HG03135 (cell line): ENCODE measurements around the gene MORN2.
A peak's percentile ranks its signal among the peaks of the same experiment; 100 is the strongest.

ENCODE experiments used
- ATAC-seq: cut with Tn5 transposase; IDR thresholded peaks from one replicate; pipeline ENCODE4 v1.9.1; 2021; ENCODE audit warnings: mild to moderate bottlenecking, moderate library complexity; ENCODE audit not compliant: unreplicated experiment

Gene MORN2

DNA sequence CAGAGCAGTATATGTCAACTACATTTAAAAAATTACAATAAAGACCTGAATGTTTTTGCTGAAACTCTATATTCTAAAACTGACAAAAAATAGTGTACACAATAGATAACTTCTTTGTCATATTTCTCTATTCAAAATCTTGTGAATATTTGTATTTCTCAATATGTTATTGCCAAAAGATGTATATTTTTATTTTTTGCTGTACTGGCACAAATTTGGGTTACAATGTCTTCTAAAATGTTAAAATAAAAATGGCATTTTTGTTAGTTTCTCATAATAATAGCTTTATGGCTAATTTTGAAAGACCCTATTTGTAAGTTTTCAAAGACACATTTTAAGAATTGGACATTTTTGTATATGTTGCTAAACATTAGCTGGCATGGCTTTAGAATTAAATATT, 13.3 kb downstream of the MORN2 start:
- ATAC-seq = no peak

GRCh38 chr2:38889575-38889974, 13.8 kb downstream of the MORN2 start, which contains the start of gene ARHGEF33:
TSS of gene ARHGEF33 (plus strand) at chr2:38889875. CDS start at chr2:38919448, 29,573 bp downstream.
- no peak for ATAC-seq

DNA sequence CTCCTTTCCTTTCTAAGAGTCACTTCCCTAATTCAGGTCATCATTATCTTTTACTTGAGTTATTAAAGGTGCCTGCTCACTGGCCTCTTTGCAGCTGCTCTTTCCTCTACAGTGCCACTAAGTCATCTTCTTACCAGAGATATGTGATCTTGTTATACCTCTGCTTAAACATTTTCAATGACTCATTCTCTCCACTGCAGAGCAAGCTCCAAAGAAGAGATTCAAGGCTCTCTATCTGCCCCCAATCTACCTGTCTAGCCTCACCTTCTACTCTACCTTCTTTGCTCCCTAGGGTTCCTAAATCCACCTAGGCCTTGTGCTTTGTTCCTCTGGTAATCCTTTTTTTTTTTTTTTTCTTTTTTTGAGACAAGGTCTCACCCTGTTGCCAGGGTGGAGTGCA, 17.0 kb downstream of the MORN2 start:
- no peak for ATAC-seq

DNA sequence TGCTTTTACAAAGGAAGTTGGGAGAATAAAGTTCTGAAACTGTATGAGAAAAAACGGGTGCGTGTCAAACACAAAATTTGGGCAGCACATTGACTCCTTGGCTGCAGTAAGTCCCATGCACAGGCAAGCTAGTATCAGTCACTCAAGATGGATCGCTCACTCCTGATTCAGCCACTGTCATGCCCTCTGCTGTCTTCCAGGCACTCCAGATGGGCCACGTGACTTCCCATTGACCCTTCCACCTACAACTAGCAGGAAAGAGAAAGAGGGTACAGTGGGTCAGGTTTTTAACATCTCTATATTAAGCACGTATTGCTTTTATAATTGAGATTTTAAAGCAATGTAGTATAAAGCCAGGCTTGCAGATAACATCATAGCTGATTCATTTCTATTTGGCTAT, 22.5 kb downstream of the MORN2 start:
- ATAC-seq = no peak

DNA sequence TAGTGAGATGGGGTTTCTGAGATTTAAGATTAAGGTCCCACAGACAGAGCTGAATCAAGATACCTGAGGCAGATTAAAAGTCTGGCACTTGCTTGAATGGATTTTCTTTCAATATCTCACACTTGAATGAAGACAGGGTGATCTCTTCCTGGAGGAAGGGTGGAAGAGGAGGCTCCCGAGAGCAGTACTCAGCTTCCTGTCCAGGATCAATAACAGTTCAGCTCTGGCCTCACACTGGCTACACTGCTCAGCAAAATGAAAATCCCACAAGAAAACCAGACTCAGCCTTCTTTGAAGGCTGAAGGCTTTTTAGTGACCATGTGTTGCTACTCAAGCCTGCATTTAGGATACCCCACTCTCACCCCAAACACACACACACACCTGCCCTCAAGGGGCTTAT, 24.9 kb downstream of the MORN2 start:
- ATAC-seq = no peak

GRCh38 chr2:38905251-38905650, 29.5 kb downstream of the MORN2 start:
- no peak for ATAC-seq

- no peak for ATAC-seq
These were observed 31.5 kb downstream of the MORN2 start for GRCh38 chr2:38907242-38907641.

- ATAC-seq = peak; percentile 82
These were observed 32.2 kb downstream of the MORN2 start for GRCh38 chr2:38907743-38908562.

- ATAC-seq = no peak
These were observed 34.1 kb downstream of the MORN2 start for GRCh38 chr2:38909872-38910271.

DNA sequence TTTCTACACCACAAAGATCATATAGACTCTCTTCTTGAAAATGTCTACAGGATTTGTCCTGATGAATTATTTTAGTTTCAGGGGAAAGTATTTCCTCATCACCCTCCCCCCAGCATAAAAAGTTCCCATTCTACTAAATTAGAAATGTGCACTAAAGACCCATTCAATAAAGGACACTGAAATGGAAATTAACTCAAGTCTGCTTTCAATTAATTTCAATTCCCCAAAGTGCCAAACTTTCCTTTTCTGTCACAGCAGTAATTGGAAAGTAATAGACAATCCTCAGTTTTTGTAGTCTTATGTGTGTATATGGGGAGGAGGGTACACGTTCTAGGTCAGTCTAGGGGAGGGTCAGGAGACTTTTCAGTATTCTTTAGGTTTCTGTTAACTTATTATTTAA, 35.4 kb downstream of the MORN2 start:
- ATAC-seq = no peak

DNA sequence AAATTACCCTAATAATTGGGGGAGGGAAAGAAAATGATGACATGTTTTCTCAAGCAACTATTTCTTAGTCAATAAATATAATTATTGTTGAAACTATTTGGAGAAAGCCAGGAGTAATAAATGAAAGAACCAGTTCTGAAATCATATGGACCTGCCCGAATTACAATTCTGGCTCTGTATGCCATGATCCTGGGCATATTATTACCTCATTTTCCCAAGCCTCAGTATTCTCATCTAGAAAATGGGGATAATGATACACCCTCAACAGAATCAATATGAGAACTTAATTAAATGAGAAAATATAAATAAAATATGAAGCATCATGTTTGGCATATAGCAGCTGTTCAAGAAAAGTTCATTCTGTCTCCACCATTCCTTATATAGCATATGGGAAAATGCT, 36.8 kb downstream of the MORN2 start:
- ATAC-seq = no peak

- no peak for ATAC-seq
These were observed 46.6 kb downstream of the MORN2 start for GRCh38 chr2:38922389-38922788.

DNA sequence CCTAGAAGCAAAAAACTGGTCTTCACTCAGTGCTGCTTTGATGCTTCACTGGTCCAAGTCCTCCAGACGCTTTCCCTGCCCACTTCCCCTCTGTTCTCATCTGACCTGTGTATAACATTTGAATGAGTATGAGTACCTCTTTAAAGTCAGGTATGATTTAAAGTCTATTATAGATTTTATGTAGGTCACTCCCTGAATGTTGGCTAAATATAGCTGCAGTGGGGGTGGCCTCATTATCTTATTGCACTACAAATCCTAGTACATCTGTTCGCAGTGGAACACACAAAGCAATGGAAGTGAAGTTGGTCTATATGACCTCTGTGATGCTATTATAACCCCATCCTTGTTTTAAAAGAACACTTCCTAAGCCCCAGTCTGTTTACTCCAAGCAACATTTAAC, 47.1 kb downstream of the MORN2 start:
- no peak for ATAC-seq

GRCh38 chr2:38925982-38926381, 50.2 kb downstream of the MORN2 start:
- ATAC-seq = no peak

DNA sequence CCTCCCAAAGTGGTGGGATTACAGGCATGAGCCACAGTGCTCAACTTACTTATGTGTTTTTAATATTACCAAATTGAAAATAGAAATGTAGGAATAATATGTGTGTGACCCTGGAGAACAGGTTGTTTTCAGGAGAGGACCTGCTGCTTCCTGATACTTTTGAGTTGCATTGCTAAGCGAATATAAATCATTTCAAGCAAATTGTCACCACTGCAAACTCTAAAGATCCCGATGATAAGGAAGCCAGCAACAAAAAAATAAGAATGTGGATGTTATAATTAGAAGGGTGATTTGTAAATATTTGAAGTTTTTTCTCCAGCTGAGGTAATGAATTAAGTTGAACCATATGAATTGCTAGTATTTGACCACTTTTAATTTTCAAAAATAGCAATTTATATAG, 54.8 kb downstream of the MORN2 start:
- no peak for ATAC-seq
